Measurements from ENCODE around the gene CCNL2. TPM values are rescaled to one million over a fixed set of nuclear protein-coding genes. Genes with fewer than 3 reads are reported as not detected.

CCNL2 gene
- total and polyA plus RNA-seq, 2 experiments from 2014 or later: 115 to 146 TPM

DNA sequence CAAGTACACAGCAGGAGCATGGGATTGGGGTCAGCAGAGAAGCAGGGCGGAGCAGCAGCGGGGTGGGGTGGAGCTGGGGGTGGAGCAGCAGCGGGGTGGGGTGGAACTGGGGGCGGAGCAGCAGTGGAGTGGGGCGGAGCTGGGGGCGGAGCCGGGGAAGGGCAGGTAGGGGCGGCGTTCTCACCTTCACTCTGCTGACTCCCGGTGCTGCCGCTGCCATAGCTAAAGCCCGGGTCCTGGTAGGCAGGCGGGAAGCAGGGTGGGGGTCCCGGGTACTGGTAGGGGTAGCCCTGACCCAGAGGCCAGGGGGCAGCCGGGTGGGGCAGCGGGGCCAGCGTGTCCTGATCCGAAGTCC is 61.4 kb downstream of the CCNL2 start (continued):
- TF ChIP-seq, protein P1, sequence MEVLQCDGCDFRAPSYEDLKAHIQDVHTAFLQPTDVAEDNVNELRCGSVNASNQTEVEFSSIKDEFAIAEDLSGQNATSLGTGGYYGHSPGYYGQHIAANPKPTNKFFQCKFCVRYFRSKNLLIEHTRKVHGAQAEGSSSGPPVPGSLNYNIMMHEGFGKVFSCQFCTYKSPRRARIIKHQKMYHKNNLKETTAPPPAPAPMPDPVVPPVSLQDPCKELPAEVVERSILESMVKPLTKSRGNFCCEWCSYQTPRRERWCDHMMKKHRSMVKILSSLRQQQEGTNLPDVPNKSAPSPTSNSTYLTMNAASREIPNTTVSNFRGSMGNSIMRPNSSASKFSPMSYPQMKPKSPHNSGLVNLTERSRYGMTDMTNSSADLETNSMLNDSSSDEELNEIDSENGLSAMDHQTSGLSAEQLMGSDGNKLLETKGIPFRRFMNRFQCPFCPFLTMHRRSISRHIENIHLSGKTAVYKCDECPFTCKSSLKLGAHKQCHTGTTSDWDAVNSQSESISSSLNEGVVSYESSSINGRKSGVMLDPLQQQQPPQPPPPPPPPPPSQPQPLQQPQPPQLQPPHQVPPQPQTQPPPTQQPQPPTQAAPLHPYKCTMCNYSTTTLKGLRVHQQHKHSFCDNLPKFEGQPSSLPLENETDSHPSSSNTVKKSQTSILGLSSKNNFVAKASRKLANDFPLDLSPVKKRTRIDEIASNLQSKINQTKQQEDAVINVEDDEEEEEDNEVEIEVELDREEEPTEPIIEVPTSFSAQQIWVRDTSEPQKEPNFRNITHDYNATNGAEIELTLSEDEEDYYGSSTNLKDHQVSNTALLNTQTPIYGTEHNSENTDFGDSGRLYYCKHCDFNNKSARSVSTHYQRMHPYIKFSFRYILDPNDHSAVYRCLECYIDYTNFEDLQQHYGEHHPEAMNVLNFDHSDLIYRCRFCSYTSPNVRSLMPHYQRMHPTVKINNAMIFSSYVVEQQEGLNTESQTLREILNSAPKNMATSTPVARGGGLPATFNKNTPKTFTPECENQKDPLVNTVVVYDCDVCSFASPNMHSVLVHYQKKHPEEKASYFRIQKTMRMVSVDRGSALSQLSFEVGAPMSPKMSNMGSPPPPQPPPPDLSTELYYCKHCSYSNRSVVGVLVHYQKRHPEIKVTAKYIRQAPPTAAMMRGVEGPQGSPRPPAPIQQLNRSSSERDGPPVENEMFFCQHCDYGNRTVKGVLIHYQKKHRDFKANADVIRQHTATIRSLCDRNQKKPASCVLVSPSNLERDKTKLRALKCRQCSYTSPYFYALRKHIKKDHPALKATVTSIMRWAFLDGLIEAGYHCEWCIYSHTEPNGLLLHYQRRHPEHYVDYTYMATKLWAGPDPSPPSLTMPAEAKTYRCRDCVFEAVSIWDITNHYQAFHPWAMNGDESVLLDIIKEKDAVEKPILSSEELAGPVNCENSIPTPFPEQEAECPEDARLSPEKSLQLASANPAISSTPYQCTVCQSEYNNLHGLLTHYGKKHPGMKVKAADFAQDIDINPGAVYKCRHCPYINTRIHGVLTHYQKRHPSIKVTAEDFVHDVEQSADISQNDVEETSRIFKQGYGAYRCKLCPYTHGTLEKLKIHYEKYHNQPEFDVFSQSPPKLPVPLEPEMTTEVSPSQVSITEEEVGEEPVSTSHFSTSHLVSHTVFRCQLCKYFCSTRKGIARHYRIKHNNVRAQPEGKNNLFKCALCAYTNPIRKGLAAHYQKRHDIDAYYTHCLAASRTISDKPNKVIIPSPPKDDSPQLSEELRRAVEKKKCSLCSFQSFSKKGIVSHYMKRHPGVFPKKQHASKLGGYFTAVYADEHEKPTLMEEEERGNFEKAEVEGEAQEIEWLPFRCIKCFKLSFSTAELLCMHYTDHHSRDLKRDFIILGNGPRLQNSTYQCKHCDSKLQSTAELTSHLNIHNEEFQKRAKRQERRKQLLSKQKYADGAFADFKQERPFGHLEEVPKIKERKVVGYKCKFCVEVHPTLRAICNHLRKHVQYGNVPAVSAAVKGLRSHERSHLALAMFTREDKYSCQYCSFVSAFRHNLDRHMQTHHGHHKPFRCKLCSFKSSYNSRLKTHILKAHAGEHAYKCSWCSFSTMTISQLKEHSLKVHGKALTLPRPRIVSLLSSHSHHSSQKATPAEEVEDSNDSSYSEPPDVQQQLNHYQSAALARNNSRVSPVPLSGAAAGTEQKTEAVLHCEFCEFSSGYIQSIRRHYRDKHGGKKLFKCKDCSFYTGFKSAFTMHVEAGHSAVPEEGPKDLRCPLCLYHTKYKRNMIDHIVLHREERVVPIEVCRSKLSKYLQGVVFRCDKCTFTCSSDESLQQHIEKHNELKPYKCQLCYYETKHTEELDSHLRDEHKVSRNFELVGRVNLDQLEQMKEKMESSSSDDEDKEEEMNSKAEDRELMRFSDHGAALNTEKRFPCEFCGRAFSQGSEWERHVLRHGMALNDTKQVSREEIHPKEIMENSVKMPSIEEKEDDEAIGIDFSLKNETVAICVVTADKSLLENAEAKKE (CRISPR knock-in tag; IDR thresholded peaks at IDR 0.05): no peak
- TF ChIP-seq, protein P2, sequence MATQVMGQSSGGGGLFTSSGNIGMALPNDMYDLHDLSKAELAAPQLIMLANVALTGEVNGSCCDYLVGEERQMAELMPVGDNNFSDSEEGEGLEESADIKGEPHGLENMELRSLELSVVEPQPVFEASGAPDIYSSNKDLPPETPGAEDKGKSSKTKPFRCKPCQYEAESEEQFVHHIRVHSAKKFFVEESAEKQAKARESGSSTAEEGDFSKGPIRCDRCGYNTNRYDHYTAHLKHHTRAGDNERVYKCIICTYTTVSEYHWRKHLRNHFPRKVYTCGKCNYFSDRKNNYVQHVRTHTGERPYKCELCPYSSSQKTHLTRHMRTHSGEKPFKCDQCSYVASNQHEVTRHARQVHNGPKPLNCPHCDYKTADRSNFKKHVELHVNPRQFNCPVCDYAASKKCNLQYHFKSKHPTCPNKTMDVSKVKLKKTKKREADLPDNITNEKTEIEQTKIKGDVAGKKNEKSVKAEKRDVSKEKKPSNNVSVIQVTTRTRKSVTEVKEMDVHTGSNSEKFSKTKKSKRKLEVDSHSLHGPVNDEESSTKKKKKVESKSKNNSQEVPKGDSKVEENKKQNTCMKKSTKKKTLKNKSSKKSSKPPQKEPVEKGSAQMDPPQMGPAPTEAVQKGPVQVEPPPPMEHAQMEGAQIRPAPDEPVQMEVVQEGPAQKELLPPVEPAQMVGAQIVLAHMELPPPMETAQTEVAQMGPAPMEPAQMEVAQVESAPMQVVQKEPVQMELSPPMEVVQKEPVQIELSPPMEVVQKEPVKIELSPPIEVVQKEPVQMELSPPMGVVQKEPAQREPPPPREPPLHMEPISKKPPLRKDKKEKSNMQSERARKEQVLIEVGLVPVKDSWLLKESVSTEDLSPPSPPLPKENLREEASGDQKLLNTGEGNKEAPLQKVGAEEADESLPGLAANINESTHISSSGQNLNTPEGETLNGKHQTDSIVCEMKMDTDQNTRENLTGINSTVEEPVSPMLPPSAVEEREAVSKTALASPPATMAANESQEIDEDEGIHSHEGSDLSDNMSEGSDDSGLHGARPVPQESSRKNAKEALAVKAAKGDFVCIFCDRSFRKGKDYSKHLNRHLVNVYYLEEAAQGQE (IDR thresholded peaks at IDR 0.05; ENCODE audit: unreplicated experiment): no peak
- TF ChIP-seq, protein P3, sequence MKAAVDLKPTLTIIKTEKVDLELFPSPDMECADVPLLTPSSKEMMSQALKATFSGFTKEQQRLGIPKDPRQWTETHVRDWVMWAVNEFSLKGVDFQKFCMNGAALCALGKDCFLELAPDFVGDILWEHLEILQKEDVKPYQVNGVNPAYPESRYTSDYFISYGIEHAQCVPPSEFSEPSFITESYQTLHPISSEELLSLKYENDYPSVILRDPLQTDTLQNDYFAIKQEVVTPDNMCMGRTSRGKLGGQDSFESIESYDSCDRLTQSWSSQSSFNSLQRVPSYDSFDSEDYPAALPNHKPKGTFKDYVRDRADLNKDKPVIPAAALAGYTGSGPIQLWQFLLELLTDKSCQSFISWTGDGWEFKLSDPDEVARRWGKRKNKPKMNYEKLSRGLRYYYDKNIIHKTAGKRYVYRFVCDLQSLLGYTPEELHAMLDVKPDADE (IDR thresholded peaks at IDR 0.05): no peak
- TF ChIP-seq JUNB (IDR thresholded peaks at IDR 0.05; ENCODE audit: unreplicated experiment): no peak
